H1 (cell line): Measurements from ENCODE around the gene RHOV. TPM values are rescaled to one million over a fixed set of nuclear protein-coding genes. Genes with fewer than 3 reads are reported as not detected.

Experiments used
- ASH2L ChIP-seq: fragments of 200-600, 300-600 bp; sonication (generic); IDR thresholded peaks from one replicate; pipeline ENCODE4 v1.7.1; 2017; ENCODE audit warnings: low read length
- CBX5 ChIP-seq: fragments of 300-800, 300-1000 bp; sonication (generic); IDR thresholded peaks from 2 replicates; pipeline ENCODE4 v1.7.1; 2016; ENCODE audit warnings: antibody characterized with exemption, low read length, low read depth
- CHD2 ChIP-seq: IDR thresholded peaks from 2 replicates; pipeline ENCODE4 v1.6.1; 2012; ENCODE audit warnings: low read length, improper control_type of control experiment
- CREB1 ChIP-seq: IDR thresholded peaks from 2 replicates; pipeline ENCODE4 v1.6.1; 2012; ENCODE audit warnings: inconsistent platforms
- EP300 ChIP-seq, 2 experiments: IDR thresholded peaks; 1 replicate in 1 of 2; 2 replicates in 1 of 2; pipeline ENCODE4 v1.6.1; 2011 to 2012; ENCODE audit warnings: low read depth in 2 of 2, low read length in 2 of 2, mild to moderate bottlenecking in 2 of 2, borderline replicate concordance in 1 of 2, inconsistent platforms in 1 of 2, moderate library complexity in 1 of 2
- EZH2 ChIP-seq: fragments of 200-600 bp; sonication (generic); IDR thresholded peaks from 2 replicates; pipeline ENCODE4 v1.7.1; 2012; ENCODE audit warnings: low read depth, mild to moderate bottlenecking, moderate library complexity, low read length, inconsistent platforms; ENCODE audit not compliant: severe bottlenecking
- FOSL1 ChIP-seq: IDR thresholded peaks from 2 replicates; pipeline ENCODE4 v1.6.1; 2011; ENCODE audit warnings: mild to moderate bottlenecking, low read depth, low read length, moderate library complexity; ENCODE audit not compliant: insufficient read depth
- GTF2F1 ChIP-seq: IDR thresholded peaks from 2 replicates; pipeline ENCODE4 v1.6.1; 2012; ENCODE audit warnings: low read depth, low read length, improper control_type of control experiment, borderline replicate concordance
- HDAC6 ChIP-seq: IDR thresholded peaks from one replicate; pipeline ENCODE4 v1.7.1; 2012; ENCODE audit warnings: low read depth, mild to moderate bottlenecking, inconsistent platforms, low read length, moderate library complexity
- KDM1A ChIP-seq: fragments of 200-600, 300-600 bp; sonication (generic); IDR thresholded peaks from 2 replicates; pipeline ENCODE4 v1.7.1; 2016; ENCODE audit warnings: mild to moderate bottlenecking, low read length, borderline replicate concordance
- KDM5A ChIP-seq: fragments of 200-600 bp; IDR thresholded peaks from 2 replicates; pipeline ENCODE4 v1.7.1; 2012; ENCODE audit warnings: mild to moderate bottlenecking, low read length, inconsistent platforms, mixed read lengths
- MAFK ChIP-seq: IDR thresholded peaks from 2 replicates; pipeline ENCODE4 v1.6.1; 2012; ENCODE audit warnings: low read depth, mild to moderate bottlenecking, improper control_type of control experiment, low read length
- NANOG ChIP-seq: IDR thresholded peaks from 2 replicates; pipeline ENCODE4 v1.6.1; 2011; ENCODE audit warnings: low read length, low read depth, mild to moderate bottlenecking, inconsistent platforms; ENCODE audit not compliant: insufficient read depth, poor library complexity, severe bottlenecking
- POLR2A ChIP-seq, 2 experiments: IDR thresholded peaks; 1 replicate in 1 of 2; 2 replicates in 1 of 2; pipeline ENCODE4 v1.6.1; 2011; ENCODE audit warnings: low read depth in 2 of 2, low read length in 2 of 2, mild to moderate bottlenecking in 2 of 2; ENCODE audit errors: control extremely low read depth in 1 of 2
- POU5F1 ChIP-seq: IDR thresholded peaks from 2 replicates; pipeline ENCODE4 v1.6.1; 2011; ENCODE audit warnings: low read depth, mild to moderate bottlenecking, low read length, moderate library complexity
- RAD21 ChIP-seq, 2 experiments: IDR thresholded peaks in 1 of 2; conservative IDR thresholded peaks in 1 of 2; 2 replicates each; pipeline ENCODE4 v1.6.1; 2011; ENCODE audit warnings: low read depth in 2 of 2, low read length in 2 of 2, improper control_type of control experiment in 1 of 2, inconsistent platforms in 1 of 2, mild to moderate bottlenecking in 1 of 2, moderate library complexity in 1 of 2
- SIRT6 ChIP-seq: IDR thresholded peaks from one replicate; pipeline ENCODE4 v1.7.1; 2012; ENCODE audit warnings: low read length, inconsistent platforms
- TAF7 ChIP-seq: optimal IDR thresholded peaks from 2 replicates; pipeline ENCODE3; 2011; ENCODE audit warnings: low read depth, mild to moderate bottlenecking, inconsistent platforms, low read length, moderate library complexity, borderline replicate concordance
- TBP ChIP-seq: IDR thresholded peaks from 2 replicates; pipeline ENCODE4 v1.6.1; 2011; ENCODE audit warnings: low read depth, low read length, improper control_type of control experiment
- TCF12 ChIP-seq: IDR thresholded peaks from 2 replicates; pipeline ENCODE4 v1.6.1; 2011; ENCODE audit warnings: low read depth, mild to moderate bottlenecking, low read length
- TEAD4 ChIP-seq: IDR thresholded peaks from 2 replicates; pipeline ENCODE4 v1.6.1; 2012; ENCODE audit warnings: low read depth, low read length, inconsistent platforms, mixed read lengths
- YY1 ChIP-seq: IDR thresholded peaks from 2 replicates; pipeline ENCODE4 v1.6.1; 2011; ENCODE audit warnings: low read depth, mild to moderate bottlenecking, low read length
- polyA plus RNA-seq, 7 experiments: library from polyadenylated mRNA; depleted of rRNA in 3 of 7; stranded (reverse) in 5 of 7; unstranded in 2 of 7; fragments of >200 nt in 5 of 7; fragments of 200-250 nt in 2 of 7; gene quantifications; 1 replicate in 5 of 7; 2 replicates in 1 of 7; 4 replicates in 1 of 7; pipeline versions ENCODE4 v1.2.1 to v1.2.3, GENCODE V29; 2011 to 2013; ENCODE audit warnings: missing spikeins in 2 of 7, mixed read lengths in 2 of 7
- total RNA-seq: library from RNA; stranded (reverse); fragmentation: NEBNext Ultra II Directional; extraction: Animal tissue kit (Norgen Biotek cat#: 25700); gene quantifications from 2 replicates; pipeline ENCODE4 v1.2.1, GENCODE V29; 2021
- TF ChIP-seq, protein P1 (sequence below): IDR thresholded peaks from 2 replicates; pipeline ENCODE4 v1.6.1; 2012; ENCODE audit warnings: low read length, inconsistent platforms

Gene RHOV
- total and polyA plus RNA-seq, 2 of the 8 experiments (the other 6 are each of a cell fraction or from before 2014, with no cell fraction given): 1.5 to 2.7 TPM

DNA sequence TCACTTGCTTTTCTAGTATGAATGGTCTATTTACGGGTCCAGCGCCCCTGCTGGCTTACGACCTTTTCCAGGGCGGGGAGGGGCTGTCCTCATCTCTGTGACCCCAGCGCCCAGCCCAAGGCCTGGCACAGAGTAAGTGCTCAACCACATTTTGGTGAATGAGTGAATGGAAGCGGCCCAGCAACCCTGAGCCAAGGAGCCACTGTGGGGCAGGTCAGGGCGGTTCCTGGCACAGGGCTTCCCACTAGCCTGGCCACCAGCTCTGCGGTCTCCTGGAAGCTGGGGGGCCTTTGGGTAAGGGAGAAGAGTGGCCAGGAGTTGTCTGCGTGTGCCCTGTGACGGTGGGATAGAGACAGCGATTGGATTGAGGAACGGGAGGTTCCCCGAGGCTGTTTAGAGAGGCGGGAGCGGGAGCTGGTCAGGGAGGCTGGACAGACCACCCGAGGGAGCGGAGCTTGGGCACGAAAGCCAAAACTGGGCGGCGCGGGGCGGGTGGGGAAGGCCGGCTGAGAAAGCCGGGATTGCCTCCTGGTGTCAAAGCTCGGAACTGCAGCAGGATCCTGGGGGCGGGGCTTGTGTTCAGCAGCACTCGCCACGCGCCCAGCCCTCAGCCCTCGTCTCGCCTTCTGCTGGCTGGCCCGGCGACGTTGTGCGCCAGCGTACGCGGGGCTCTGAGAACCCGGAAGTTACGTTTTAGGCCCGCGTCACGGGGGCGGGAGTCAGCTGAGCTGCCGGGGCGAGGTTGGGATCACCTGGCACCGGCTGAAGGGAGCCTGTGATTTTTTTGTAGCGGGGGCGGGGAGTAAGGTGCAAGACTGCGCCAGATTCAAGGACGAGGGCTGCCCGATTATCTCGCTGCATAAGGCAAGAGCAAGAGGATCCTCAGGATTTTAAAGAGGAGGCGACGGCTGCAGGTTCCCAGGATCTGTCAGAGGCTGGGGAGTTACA is 20.0 kb upstream of the RHOV start, which contains the start of gene VPS18 (continued):
- TF ChIP-seq TCF12 (no peak), YY1 (peak; percentile 14; the same call in 1 of the 2 replicates), POLR2A (IDR thresholded peaks at IDR 0.05; ENCODE audit: control extremely low read depth in 1 of 2, low read depth in 2 of 2, low read length in 2 of 2) (peak in 1 of 2 experiments; percentile 35; a peak in 2 of 3 replicates), CREB1 (peak; percentile 97), GTF2F1 (no peak), ASH2L (no peak), KDM1A (no peak), TAF7 (peak; percentile 81), CBX5 (no peak), TBP (peak; percentile 87), SIRT6 (no peak), NANOG (no peak), CHD2 (no peak), POU5F1 (no peak), FOSL1 (no peak), KDM5A (0 out of 2 replicates have a peak, but pooled peaks have one; percentile 67), EP300 (IDR thresholded peaks at IDR 0.05; ENCODE audit: borderline replicate concordance in 1 of 2, low read depth in 2 of 2, low read length in 2 of 2) (no peak), RAD21 (IDR thresholded peaks at IDR 0.05 in 1 of 2, conservative IDR thresholded peaks at IDR 0.05 in 1 of 2; ENCODE audit: low read depth in 2 of 2, low read length in 2 of 2) (peak; percentile 87 to 88), MAFK (no peak), HDAC6 (no peak), EZH2 (no peak), TEAD4 (no peak)
- TF ChIP-seq, protein P1, sequence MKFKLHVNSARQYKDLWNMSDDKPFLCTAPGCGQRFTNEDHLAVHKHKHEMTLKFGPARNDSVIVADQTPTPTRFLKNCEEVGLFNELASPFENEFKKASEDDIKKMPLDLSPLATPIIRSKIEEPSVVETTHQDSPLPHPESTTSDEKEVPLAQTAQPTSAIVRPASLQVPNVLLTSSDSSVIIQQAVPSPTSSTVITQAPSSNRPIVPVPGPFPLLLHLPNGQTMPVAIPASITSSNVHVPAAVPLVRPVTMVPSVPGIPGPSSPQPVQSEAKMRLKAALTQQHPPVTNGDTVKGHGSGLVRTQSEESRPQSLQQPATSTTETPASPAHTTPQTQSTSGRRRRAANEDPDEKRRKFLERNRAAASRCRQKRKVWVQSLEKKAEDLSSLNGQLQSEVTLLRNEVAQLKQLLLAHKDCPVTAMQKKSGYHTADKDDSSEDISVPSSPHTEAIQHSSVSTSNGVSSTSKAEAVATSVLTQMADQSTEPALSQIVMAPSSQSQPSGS: no peak
